HepG2 (cell line): Measurements from ENCODE around the gene UTS2R. TPM values are rescaled to one million over a fixed set of nuclear protein-coding genes. Genes with fewer than 3 reads are reported as not detected.
"Not testable (repeated sequence)": the region's sequence is repeated elsewhere in the genome, so short reads cannot be mapped to it uniquely, and the experiment has no call there.

ENCODE experiments used
- ATAC-seq: fragments of 200-7000 bp; cut with Tn5 transposase; 3 replicates; pipeline ENCODE4 v1.9.1; 2020; ENCODE audit warnings: mild to moderate bottlenecking, moderate library complexity
- BruUV-seq: library from RNA; stranded (reverse); fragments of 400-500 nt; replicated peaks from 2 replicates; lab custom pipeline; 2021; lab: Mats Ljungman, UMichigan
- CTCF ChIA-PET: fragments of 300-600 bp; formaldehyde crosslinking; extraction: SDS; loops from one replicate; lab custom pipeline; 2021; ENCODE audit warnings: low total read pairs, inconsistent platforms, low intra/inter-chr PET ratio; lab: Yijun Ruan, JAX
- POLR2A ChIA-PET: fragments of 350-600 bp; sonication (Branson Sonifier 250); formaldehyde crosslinking; loops from one replicate; lab custom pipeline; 2020; ENCODE audit warnings: antibody characterized with exemption, inconsistent platforms; lab: Yijun Ruan, JAX
- DNase-seq: peaks from one replicate; pipeline ENCODE4 v3.0.0-alpha.2; 2015; ENCODE audit warnings: low spot score
- FAIRE-seq: peaks from 3 replicates; lab custom pipeline; 2011; peaks lifted over from hg19 to GRCh38; lab: Jason Lieb, UNC
- H2AFZ ChIP-seq: one replicate; pipeline ENCODE4 v1.6.1; 2011; ENCODE audit warnings: low read length, inconsistent platforms
- H3K27ac ChIP-seq: fragments of 300-600 bp; 3 replicates; pipeline ENCODE4 v1.8.0; 2011; ENCODE audit warnings: mixed run types, mild to moderate bottlenecking, mixed read lengths, low read length, inconsistent platforms; ENCODE audit not compliant: insufficient read depth; ENCODE audit errors: extremely low read length
- H3K27me3 ChIP-seq, 2 experiments: fragments of 200-600 bp in 1 of 2; 2 replicates in 1 of 2; 3 replicates in 1 of 2; pipeline versions ENCODE4 v1.6.0 to v1.8.0; 2011; ENCODE audit warnings: low read length in 2 of 2, mild to moderate bottlenecking in 2 of 2, moderate library complexity in 2 of 2, inconsistent platforms in 1 of 2; ENCODE audit not compliant: insufficient read depth in 2 of 2, control insufficient read depth in 1 of 2
- H3K36me3 ChIP-seq, 2 experiments: fragments of 200-600 bp in 1 of 2; replicated peaks in 1 of 2; 2 replicates in 1 of 2; 3 replicates in 1 of 2; pipeline versions ENCODE4 v1.5.1 to v1.8.0; 2011; ENCODE audit warnings: low read length in 2 of 2, inconsistent platforms in 1 of 2; ENCODE audit not compliant: insufficient read depth in 2 of 2, control insufficient read depth in 1 of 2
- H3K4me1 ChIP-seq: 2 replicates; pipeline ENCODE4 v1.5.1; 2012; ENCODE audit warnings: low read length, inconsistent platforms; ENCODE audit not compliant: insufficient read depth
- H3K4me2 ChIP-seq: 2 replicates; pipeline ENCODE4 v1.6.0; 2011; ENCODE audit warnings: low read depth, low read length, inconsistent platforms
- H3K4me3 ChIP-seq, 3 experiments: fragments of 200-600 bp in 1 of 3; sonication (generic), shearing (Covaris generic) in 1 of 3; replicated peaks in 1 of 3; 2 replicates each; pipeline ENCODE4 v1.5.1; 2011 to 2016; ENCODE audit warnings: low read length in 3 of 3, inconsistent platforms in 2 of 3, low read depth in 2 of 3, mild to moderate bottlenecking in 2 of 3, control low read depth in 1 of 3, mixed read lengths in 1 of 3; ENCODE audit not compliant: insufficient read depth in 1 of 3
- H3K79me2 ChIP-seq: one replicate; pipeline ENCODE4 v1.6.1; 2011; ENCODE audit warnings: low read length, inconsistent platforms; ENCODE audit not compliant: insufficient read depth
- H3K9ac ChIP-seq: 2 replicates; pipeline ENCODE4 v1.6.0; 2011; ENCODE audit warnings: mild to moderate bottlenecking, low read depth, low read length, inconsistent platforms; ENCODE audit not compliant: insufficient read depth
- H3K9me3 ChIP-seq: 2 replicates; pipeline ENCODE4 v1.5.1; 2012; ENCODE audit warnings: mild to moderate bottlenecking, low read length
- H4K20me1 ChIP-seq: 2 replicates; pipeline ENCODE4 v1.6.0; 2011; ENCODE audit warnings: inconsistent platforms, mild to moderate bottlenecking, low read length, moderate library complexity; ENCODE audit not compliant: insufficient read depth
- KAT7 ChIP-seq: IDR thresholded peaks from 2 replicates; pipeline ENCODE4 v1.6.1; 2018; ENCODE audit warnings: borderline replicate concordance, missing compliant biosample characterization
- KDM5B ChIP-seq: sonication (generic); formaldehyde crosslinking; IDR thresholded peaks from 2 replicates; pipeline ENCODE4 v1.4.0; 2020; ENCODE audit warnings: missing genetic modification reagents, mild to moderate bottlenecking, borderline replicate concordance
- RARA ChIP-seq: IDR thresholded peaks from 2 replicates; pipeline ENCODE4 v1.6.1; 2016; ENCODE audit warnings: missing genetic modification reagents, missing compliant biosample characterization
- ZBTB38 ChIP-seq: sonication (generic); formaldehyde crosslinking; IDR thresholded peaks from 2 replicates; pipeline ENCODE4 v1.5.1; 2020; ENCODE audit warnings: mild to moderate bottlenecking, missing genetic modification reagents
- ZNF501 ChIP-seq: sonication (generic); formaldehyde crosslinking; IDR thresholded peaks from 2 replicates; pipeline ENCODE4 v1.5.1; 2020; ENCODE audit warnings: mild to moderate bottlenecking, moderate library complexity, missing genetic modification reagents
- ZNF770 ChIP-seq: sonication (generic); formaldehyde crosslinking; IDR thresholded peaks from 2 replicates; pipeline ENCODE4 v1.5.0; 2020; ENCODE audit warnings: mild to moderate bottlenecking, missing genetic modification reagents
- ZNF788 ChIP-seq: sonication (generic); formaldehyde crosslinking; IDR thresholded peaks from 2 replicates; pipeline ENCODE4 v1.5.0; 2020; ENCODE audit warnings: mild to moderate bottlenecking, missing genetic modification reagents, borderline replicate concordance
- WGBS: methylation state at CpG from one replicate; pipeline ENCODE4 v1.1.6; 2017; ENCODE audit warnings: low lambda C conversion rate; 5-methylcytosine and 5-hydroxymethylcytosine counted together
- in situ Hi-C: cut with HindIII; loops from 2 replicates; pipeline ENCODE4 v1.10.0; 2017; ENCODE audit warnings: low pct_unique_long_range_greater_than_20kb; ENCODE audit not compliant: extremely low pct_ligation_motif_present
- intact Hi-C: fragments of 100-400 bp; cut with micrococcal nuclease; formaldehyde crosslinking; loops from one replicate; pipeline ENCODE4 v1.10.0; 2022; ENCODE audit not compliant: unreplicated experiment
- polyA plus RNA-seq, 8 experiments: library from polyadenylated mRNA; depleted of rRNA in 3 of 8; stranded (reverse) in 7 of 8; unstranded in 1 of 8; fragments of >200 nt; fragmentation: Illumina TruSeq in 4 of 8; extraction: Trizol in 4 of 8; gene quantifications; 2 replicates each; pipeline versions ENCODE4 v1.2.1 to v1.2.3, GENCODE V29; 2011 to 2016; ENCODE audit warnings: low read depth in 4 of 8, missing spikeins in 1 of 8, mixed read lengths in 1 of 8; ENCODE audit not compliant: insufficient read depth in 1 of 8
- total RNA-seq, 5 experiments: library from RNA; depleted of rRNA; stranded (reverse); fragments of >200 nt; fragmentation: Illumina TruSeq; extraction: Trizol; gene quantifications; 2 replicates each; pipeline ENCODE4 v1.2.3, GENCODE V29; 2016; ENCODE audit warnings: low read depth in 1 of 5

The UTS2R gene
- total and polyA plus RNA-seq, 2 of the 13 experiments (the other 11 are each of a cell fraction or from before 2014, with no cell fraction given): 0.13 to 0.15 TPM

DNA sequence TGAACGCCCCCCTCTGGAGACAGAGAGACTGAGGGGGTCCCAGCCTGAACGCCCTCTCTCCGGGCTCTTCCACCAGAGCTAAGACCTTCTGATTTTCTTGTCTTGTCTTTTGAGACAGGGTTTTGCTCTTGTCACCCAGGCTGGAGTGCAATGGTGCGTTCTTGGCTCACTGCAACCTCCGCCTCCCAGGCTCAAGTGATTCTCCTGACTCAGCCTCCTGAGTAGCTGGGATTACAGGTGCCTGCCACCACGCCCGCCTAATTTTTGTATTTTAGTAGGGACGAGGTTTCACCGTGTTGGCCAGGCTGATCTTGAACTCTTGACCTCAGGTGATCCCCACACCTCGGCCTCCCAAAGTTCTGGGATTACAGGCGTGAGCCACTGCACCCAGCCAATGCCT, 23.6 kb upstream of the UTS2R start:
- not testable (repeated sequence) for H3K9me3 ChIP-seq
- H3K9ac ChIP-seq: peak overlapping the region; percentile 44; the same call in 1 of the 2 replicates
- peak; percentile 19; the same call in 1 of the 2 replicates for TF ChIP-seq ZNF788 (CRISPR knock-in tag)
- TF ChIP-seq ZNF501: 0 out of 2 replicates have a peak, but pooled peaks have one; percentile 4
- peak; percentile 36; the same call in 1 of the 2 replicates for TF ChIP-seq KAT7
- 0 out of 2 replicates have a peak, but pooled peaks have one; percentile 16 for TF ChIP-seq KDM5B (CRISPR knock-in tag)
- TF ChIP-seq RARA (CRISPR knock-in tag): peak; percentile 46
- peak; percentile 70; the same call in 1 of the 2 replicates for TF ChIP-seq ZNF770 (CRISPR knock-in tag)
- peak; percentile 75 for TF ChIP-seq ZBTB38 (CRISPR knock-in tag)
- TF ChIP-seq, all 625 proteins: peak for 7; not testable (repeated sequence) for 618
- DNase-seq, ATAC-seq, in situ Hi-C loops, H2AFZ ChIP-seq, BruUV-seq, CTCF ChIA-PET, FAIRE-seq, H3K4me2 ChIP-seq, H3K36me3 ChIP-seq, H4K20me1 ChIP-seq, H3K27me3 ChIP-seq, H3K4me3 ChIP-seq: not testable (repeated sequence)
- H3K4me1 ChIP-seq: peaks cover 94% of the 10 kb centered on the region
- intact Hi-C loops: loop anchor here (2.0 kb wide), 1 partner anchor 65 kb away; no protein-coding TSS in a partner anchor
- POLR2A ChIA-PET: interaction anchor here (1.0 to 2.2 kb wide), 3 partner anchors 20 to 148 kb away, joined by 3 to 8 read pairs (median 6); no protein-coding TSS in a partner anchor
- peaks cover 17% of the 10 kb centered on the region for H3K79me2 ChIP-seq
- WGBS: 78% methylated on average over 11 of the region's 11 CpGs
- H3K27ac ChIP-seq: peak overlapping the region; percentile 28
